ENCODE data around the gene SYCP2L. TPM values are rescaled to one million over a fixed set of nuclear protein-coding genes. Genes with fewer than 3 reads are reported as not detected.

The SYCP2L gene
- total RNA-seq, 1 donor from 2014 or later, result 2.6 TPM

GRCh38 chr6:10867952-10868351 lies 18.9 kb upstream of the SYCP2L start:
- Mint-ChIP-seq H3K4me1 (ENCODE audit: low read depth) (no peaks in the 10 kb centered on the region), H3K27ac (ENCODE audit: unreplicated experiment) (no peak overlapping the region), H3K9me3 (ENCODE audit: low read depth) (no peaks in the 10 kb centered on the region), H3K36me3 (ENCODE audit: low read depth) (no peaks in the 10 kb centered on the region), H3K4me3 (ENCODE audit: unreplicated experiment) (no peak overlapping the region), H3K27me3 (ENCODE audit: low read depth) (no peaks in the 10 kb centered on the region)
- DNase-seq (ENCODE audit: low spot score), result no peak
- no peak for TF ChIP-seq CTCF (IDR thresholded peaks at IDR 0.05)

GRCh38 chr6:10873374-10873773 lies 13.5 kb upstream of the SYCP2L start:
- TF ChIP-seq CTCF (IDR thresholded peaks at IDR 0.05), result no peak
- H3K36me3 Mint-ChIP-seq (ENCODE audit: low read depth), result no peaks in the 10 kb centered on the region
- DNase-seq (ENCODE audit: low spot score), result no peak
- H3K4me3 Mint-ChIP-seq (ENCODE audit: unreplicated experiment), result no peak overlapping the region
- no peaks in the 10 kb centered on the region for H3K4me1 Mint-ChIP-seq (ENCODE audit: low read depth)
- no peak overlapping the region for H3K27ac Mint-ChIP-seq (ENCODE audit: unreplicated experiment)
- peaks cover 5% of the 10 kb centered on the region for H3K27me3 Mint-ChIP-seq (ENCODE audit: low read depth)
- H3K9me3 Mint-ChIP-seq (ENCODE audit: low read depth), result no peaks in the 10 kb centered on the region

- Mint-ChIP-seq H3K4me1 (ENCODE audit: low read depth) (no peaks in the 10 kb centered on the region), H3K4me3 (ENCODE audit: unreplicated experiment) (no peak overlapping the region), H3K36me3 (ENCODE audit: low read depth) (no peaks in the 10 kb centered on the region), H3K9me3 (ENCODE audit: low read depth) (no peaks in the 10 kb centered on the region), H3K27ac (ENCODE audit: unreplicated experiment) (no peak overlapping the region), H3K27me3 (ENCODE audit: low read depth) (peaks cover 5% of the 10 kb centered on the region)
- no peak for DNase-seq (ENCODE audit: low spot score)
- TF ChIP-seq CTCF (IDR thresholded peaks at IDR 0.05), result no peak
Measured at GRCh38 chr6:10874207-10874606, 12.6 kb upstream of the SYCP2L start.

- Mint-ChIP-seq H3K9me3 (ENCODE audit: low read depth) (no peaks in the 10 kb centered on the region), H3K27me3 (ENCODE audit: low read depth) (peaks cover 9% of the 10 kb centered on the region), H3K36me3 (ENCODE audit: low read depth) (no peaks in the 10 kb centered on the region), H3K27ac (ENCODE audit: unreplicated experiment) (no peak overlapping the region), H3K4me1 (ENCODE audit: low read depth) (no peaks in the 10 kb centered on the region), H3K4me3 (ENCODE audit: unreplicated experiment) (no peak overlapping the region)
- TF ChIP-seq CTCF (IDR thresholded peaks at IDR 0.05), result no peak
- no peak for DNase-seq (ENCODE audit: low spot score)
Measured at GRCh38 chr6:10875026-10875425, 11.8 kb upstream of the SYCP2L start.

- Mint-ChIP-seq H3K36me3 (ENCODE audit: low read depth) (no peaks in the 10 kb centered on the region), H3K27me3 (ENCODE audit: low read depth) (peaks cover 25% of the 10 kb centered on the region), H3K4me1 (ENCODE audit: low read depth) (peaks cover 4% of the 10 kb centered on the region), H3K9me3 (ENCODE audit: low read depth) (no peaks in the 10 kb centered on the region), H3K27ac (ENCODE audit: unreplicated experiment) (no peak overlapping the region), H3K4me3 (ENCODE audit: unreplicated experiment) (no peak overlapping the region)
- no peak for DNase-seq (ENCODE audit: low spot score)
- TF ChIP-seq CTCF (IDR thresholded peaks at IDR 0.05), result no peak
Measured at GRCh38 chr6:10877012-10877411, 9.8 kb upstream of the SYCP2L start.

Measured in chondrocyte (in vitro differentiated cells).